AG09319 (cell line): ENCODE measurements around the gene RAB24.
"Not testable (repeated sequence)": the region's sequence is repeated elsewhere in the genome, so short reads cannot be mapped to it uniquely, and the experiment has no call there.

Source experiments
- DNase-seq: peaks from one replicate; pipeline ENCODE4 v3.0.0-alpha.2; 2010; ENCODE audit warnings: low read depth; ENCODE audit errors: extremely low read depth
- TF ChIP-seq, protein P1 (sequence below): IDR thresholded peaks from 2 replicates; pipeline ENCODE4 v1.5.1; 2011; ENCODE audit warnings: low read depth, mild to moderate bottlenecking, inconsistent platforms, low read length, moderate library complexity

The RAB24 gene

DNA sequence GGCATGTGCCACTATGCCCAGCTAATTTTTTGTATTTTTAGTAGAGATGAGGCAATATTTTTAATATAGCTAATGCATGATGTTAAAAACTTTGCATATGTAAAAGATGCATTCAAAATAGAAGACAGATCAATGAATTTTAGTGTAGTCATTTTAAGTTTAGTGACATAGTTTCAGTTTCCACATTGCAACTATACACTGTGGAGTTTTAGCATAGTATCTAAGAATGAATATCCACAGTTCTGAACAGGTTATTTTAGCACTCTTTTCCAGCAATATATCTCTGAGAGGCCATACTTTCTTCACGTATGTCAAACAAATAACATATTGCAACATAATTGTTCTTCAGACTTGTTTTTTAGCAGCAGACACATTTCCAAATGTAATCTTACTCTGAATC is 39.3 kb downstream of the RAB24 start:
- DNase-seq: no peak
- TF ChIP-seq, protein P1, sequence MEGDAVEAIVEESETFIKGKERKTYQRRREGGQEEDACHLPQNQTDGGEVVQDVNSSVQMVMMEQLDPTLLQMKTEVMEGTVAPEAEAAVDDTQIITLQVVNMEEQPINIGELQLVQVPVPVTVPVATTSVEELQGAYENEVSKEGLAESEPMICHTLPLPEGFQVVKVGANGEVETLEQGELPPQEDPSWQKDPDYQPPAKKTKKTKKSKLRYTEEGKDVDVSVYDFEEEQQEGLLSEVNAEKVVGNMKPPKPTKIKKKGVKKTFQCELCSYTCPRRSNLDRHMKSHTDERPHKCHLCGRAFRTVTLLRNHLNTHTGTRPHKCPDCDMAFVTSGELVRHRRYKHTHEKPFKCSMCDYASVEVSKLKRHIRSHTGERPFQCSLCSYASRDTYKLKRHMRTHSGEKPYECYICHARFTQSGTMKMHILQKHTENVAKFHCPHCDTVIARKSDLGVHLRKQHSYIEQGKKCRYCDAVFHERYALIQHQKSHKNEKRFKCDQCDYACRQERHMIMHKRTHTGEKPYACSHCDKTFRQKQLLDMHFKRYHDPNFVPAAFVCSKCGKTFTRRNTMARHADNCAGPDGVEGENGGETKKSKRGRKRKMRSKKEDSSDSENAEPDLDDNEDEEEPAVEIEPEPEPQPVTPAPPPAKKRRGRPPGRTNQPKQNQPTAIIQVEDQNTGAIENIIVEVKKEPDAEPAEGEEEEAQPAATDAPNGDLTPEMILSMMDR: no peak

DNA sequence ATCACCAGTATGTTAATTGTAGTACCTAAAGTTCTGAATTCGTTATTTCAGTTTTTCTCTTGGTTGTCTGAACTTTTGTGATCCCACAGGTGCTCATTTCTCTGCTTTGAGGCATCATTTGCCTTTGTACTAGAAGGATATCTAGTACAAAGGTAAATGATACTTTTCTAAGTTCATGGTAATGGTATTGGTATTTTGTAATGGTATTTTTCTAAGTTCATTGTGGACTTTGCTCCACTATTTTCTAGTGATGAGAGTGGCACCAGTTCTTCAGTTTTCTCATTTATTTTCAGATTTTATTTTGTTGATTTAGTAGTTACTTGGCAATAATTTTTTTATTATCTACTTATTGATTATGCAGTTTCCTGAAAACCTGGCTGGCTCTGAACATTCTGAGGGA is 42.0 kb downstream of the RAB24 start:
- no peak for DNase-seq

DNA sequence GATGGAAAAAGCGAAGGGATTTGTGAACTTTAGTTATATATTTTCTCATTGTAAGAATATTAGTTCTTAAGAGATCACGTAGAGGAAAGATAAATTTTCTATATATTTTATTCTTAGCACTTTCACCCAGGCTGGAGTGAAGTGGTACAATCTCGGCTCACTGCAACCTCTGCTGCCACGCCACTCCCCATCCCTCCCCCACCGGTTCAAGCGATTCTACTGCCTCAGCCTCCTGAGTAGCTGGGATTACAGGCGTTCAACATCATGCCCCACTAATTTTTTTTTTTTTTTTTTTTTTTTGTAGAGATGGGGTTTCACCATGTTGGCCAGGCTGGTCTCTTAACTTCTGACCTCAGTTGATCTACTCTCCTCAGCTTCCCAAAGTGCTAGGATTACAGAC is 42.6 kb downstream of the RAB24 start:
- DNase-seq: no peak
- TF ChIP-seq, protein P1: no peak

More for the DNA sequence above, 42.0 kb downstream of the RAB24 start:
- TF ChIP-seq, protein P1: no peak

DNA sequence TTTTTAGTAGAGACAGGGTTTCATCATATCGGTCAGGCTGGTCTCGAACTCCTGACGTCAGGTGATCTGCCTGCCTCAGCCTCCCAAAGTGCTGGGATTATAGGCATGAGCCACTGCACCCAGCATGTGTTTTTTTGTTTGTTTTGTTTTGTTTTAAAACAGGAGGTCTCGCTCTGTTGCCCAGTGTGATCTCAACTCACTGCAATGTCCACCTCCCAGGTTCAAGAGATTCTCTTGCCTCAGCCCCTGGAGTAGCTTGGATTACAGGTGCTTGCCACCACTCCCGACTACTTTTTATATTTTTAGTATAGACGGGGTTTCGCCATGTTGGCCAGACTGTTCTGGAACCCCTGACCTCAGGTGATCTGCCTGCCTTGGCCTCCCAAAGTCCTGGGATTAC is 44.8 kb downstream of the RAB24 start:
- not testable (repeated sequence) for DNase-seq

DNA sequence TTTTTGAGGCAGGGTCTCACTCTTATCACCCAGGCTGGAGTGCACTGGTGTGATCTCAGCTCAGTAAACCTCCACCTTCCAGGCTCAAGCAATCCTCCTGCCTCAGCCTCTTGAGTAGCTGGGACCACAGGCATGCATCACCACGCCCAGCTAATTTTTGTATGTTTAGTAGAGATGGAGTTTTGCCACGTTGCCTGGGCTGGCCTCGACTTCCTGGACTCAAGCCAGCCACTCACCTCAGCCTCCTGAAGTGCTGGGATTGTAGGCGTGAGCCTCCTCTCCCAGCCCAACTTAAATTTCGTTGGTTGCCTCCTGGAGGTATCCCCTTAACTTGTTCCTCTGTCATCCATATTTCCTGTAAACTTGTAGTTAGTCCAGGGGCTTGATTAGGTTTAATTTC is 47.2 kb downstream of the RAB24 start:
- TF ChIP-seq, protein P1: no peak
- no peak for DNase-seq

DNA sequence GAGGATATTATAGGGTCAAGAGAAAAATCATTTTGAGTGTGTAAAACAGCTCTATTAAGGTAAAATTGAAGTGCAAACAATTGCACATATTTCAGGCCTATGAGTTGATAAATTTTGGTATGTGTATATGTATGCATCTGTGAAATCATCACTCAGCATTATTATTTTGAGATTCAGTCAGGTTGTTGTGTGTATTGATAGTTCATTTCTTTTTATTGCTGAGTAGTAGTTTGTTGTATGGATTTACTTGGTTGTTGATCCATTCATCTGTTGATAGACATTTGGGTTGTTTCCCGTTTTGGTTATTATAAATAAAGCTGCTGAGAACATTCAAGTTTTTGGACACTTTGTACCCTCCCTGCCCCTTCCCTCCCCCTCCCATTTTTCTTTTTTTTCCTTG is 50.3 kb downstream of the RAB24 start:
- TF ChIP-seq, protein P1: no peak
- no peak for DNase-seq
